ENCODE results near the gene RBCK1. TPM values are rescaled to one million over a fixed set of nuclear protein-coding genes. Genes with fewer than 3 reads are reported as not detected.

Gene RBCK1
- total RNA-seq = 10 to 100 TPM; 63.6 to 85.3 (median 78.5) TPM

DNA sequence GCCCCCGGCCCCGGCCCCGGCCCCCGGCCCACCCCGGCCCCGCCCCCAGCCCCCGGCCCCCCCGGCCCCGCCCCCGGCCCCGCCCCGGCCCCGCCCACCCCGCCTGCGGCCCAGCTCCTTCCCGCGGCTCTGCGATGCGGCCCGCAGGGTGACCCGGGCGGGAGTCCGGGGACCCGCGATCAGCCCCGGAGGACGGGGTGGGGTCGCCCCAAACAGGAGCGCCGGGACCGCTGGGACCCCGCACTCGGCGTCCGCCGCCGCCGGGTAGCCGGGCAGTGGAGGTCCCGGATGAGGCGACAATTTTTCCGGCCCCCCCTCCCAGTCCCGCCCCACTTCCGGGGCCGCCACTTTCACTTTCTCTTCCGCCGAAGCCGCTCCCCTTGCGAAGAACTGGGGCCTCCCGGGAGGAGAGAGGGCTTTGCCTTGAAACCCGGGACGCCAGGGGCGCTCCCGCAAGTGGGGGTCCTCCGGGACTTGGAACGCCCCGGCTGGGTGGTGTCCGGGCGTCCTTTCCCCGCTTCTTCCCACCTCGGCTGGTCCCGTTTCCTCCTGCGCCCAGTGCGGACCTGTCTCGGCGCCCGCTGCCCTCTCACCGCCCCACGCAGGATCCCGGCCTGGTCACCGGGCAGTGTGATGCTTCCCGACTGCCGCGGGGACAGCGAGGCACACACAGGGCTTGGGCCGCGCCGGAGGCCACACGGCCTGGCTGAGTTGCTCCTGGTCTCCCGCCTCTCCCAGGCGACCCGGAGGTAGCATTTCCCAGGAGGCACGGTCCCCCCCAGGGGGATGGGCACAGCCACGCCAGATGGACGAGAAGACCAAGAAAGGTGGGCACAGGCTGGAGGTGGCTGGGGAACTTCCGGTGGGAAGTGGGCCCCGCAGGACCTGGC, at the start of gene RBCK1:
RBCK1 (plus strand) TSS at position 347 of the 890 bp plus-strand sequence; CDS start at position 806, 459 bp downstream.
- Histone ChIP-seq H3K27ac (peak within 1 kb of the TSS; percentile 96), H3K27me3 (no peaks in the 10 kb centered on the region), H3K36me3 (peaks cover 3% of the 10 kb centered on the region), H3K9me3 (no peaks in the 10 kb centered on the region), H3K4me3 (peak within 1 kb of the TSS; percentile 98), H3K4me1 (peaks cover 27% of the 10 kb centered on the region)
- 0% methylated on average over 10 of the region's 87 CpGs for WGBS
- peak in 2 of 3 donors; percentile 24 to 59 for TF ChIP-seq POLR2AphosphoS5 (IDR thresholded peaks at IDR 0.05)
- TF ChIP-seq EP300 (IDR thresholded peaks at IDR 0.05) = no peak
- TF ChIP-seq, protein P1, sequence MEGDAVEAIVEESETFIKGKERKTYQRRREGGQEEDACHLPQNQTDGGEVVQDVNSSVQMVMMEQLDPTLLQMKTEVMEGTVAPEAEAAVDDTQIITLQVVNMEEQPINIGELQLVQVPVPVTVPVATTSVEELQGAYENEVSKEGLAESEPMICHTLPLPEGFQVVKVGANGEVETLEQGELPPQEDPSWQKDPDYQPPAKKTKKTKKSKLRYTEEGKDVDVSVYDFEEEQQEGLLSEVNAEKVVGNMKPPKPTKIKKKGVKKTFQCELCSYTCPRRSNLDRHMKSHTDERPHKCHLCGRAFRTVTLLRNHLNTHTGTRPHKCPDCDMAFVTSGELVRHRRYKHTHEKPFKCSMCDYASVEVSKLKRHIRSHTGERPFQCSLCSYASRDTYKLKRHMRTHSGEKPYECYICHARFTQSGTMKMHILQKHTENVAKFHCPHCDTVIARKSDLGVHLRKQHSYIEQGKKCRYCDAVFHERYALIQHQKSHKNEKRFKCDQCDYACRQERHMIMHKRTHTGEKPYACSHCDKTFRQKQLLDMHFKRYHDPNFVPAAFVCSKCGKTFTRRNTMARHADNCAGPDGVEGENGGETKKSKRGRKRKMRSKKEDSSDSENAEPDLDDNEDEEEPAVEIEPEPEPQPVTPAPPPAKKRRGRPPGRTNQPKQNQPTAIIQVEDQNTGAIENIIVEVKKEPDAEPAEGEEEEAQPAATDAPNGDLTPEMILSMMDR (IDR thresholded peaks at IDR 0.05) = no peak
- no peak for TF ChIP-seq POLR2A (IDR thresholded peaks at IDR 0.05)
- peak; percentile 91 to 95 for DNase-seq (ENCODE audit: low spot score in 2 of 2)

GRCh38 chr20:358891-359555, 49.1 kb upstream of the RBCK1 start:
- no peak for DNase-seq (ENCODE audit: low spot score in 2 of 2)
- WGBS = 63% methylated on average over 4 of the region's 4 CpGs
- no peak overlapping the region for H3K27ac ChIP-seq

DNA sequence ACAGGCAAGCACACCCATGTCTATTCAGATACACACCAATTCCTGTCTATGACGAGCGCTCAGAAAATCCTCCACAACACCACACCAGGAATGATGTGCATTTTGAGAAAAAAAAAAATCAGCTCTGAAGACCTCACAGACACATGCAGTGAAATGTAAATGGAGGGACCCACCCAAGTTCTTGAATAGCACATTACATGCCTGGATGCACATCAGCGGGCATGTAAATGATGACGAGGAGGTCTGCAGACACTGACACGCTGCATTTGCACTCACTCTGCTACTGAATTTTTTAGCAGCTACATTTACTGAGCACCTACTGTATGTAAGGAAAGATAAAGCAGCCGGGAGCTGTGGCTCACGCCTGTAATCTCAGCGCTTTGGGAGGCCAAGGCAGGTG, 46.5 kb upstream of the RBCK1 start:
- Histone ChIP-seq H3K36me3 (no peaks in the 10 kb centered on the region), H3K9me3 (no peaks in the 10 kb centered on the region), H3K27ac (no peak overlapping the region), H3K4me3 (no peak overlapping the region), H3K4me1 (peaks cover 53% of the 10 kb centered on the region), H3K27me3 (no peaks in the 10 kb centered on the region)
- whole genome bisulfite sequencing = 77% methylated on average over 8 of the region's 8 CpGs
- TF ChIP-seq, protein P1 (IDR thresholded peaks at IDR 0.05) = no peak
- TF ChIP-seq POLR2A (IDR thresholded peaks at IDR 0.05) (no peak), EP300 (IDR thresholded peaks at IDR 0.05) (no peak), POLR2AphosphoS5 (IDR thresholded peaks at IDR 0.05) (no peak)
- DNase-seq (ENCODE audit: low spot score in 2 of 2) = no peak

More at GRCh38 chr20:358891-359555, 49.1 kb upstream of the RBCK1 start:
- Histone ChIP-seq H3K36me3 (no peaks in the 10 kb centered on the region), H3K27me3 (no peaks in the 10 kb centered on the region), H3K4me1 (peaks cover 32% of the 10 kb centered on the region), H3K9me3 (no peaks in the 10 kb centered on the region), H3K4me3 (no peak overlapping the region)
- TF ChIP-seq, protein P1 (IDR thresholded peaks at IDR 0.05) = no peak
- TF ChIP-seq EP300 (IDR thresholded peaks at IDR 0.05) = no peak
- no peak for TF ChIP-seq POLR2A (IDR thresholded peaks at IDR 0.05)
- no peak for TF ChIP-seq POLR2AphosphoS5 (IDR thresholded peaks at IDR 0.05)

DNA sequence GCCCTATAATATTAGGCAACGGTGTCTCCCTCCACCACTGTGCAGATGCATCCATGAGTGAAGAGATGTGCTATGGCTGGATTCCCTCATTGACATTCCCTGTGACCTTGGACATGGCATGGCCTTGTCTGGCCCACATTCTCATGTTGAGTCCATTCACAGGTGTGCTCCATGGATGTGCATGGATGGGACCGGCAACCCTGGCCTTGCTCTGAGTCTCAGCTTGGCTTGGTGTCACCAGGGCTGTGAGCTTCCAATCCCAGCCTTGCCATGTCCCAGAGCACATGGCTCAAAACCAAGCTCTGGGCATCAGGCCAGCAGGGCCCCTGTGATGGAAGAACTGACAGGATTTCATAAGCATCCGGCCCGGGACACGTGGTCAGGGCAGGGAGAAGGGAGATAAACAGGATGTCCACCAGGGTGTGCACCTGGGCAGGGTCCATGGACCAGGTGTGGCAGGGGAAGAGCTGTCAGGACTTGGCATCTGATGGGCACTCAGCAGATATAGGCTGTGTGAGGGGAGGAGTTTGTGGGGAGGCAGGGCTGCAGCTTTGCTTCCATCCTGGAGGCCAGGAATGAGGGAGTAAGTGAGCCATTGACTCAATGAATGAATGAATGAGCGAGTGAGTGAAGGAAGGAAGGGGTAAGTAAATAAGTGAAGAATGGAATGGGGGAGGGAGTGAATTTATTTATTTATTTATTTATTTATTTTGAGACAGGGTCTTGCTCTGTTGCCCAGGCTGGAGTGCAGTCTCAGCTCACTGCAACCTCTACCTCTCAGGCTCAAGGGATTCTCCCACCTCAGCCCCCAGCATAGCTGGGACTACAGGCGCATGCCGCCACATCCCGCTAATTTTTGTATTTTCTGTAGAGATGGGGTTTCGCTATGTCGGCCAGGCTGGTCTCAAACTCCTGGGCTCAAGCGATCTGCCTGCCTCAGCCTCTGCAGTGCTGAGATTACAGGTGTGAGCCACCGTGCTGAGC, 45.5 kb upstream of the RBCK1 start:
- no peaks in the 10 kb centered on the region for H3K36me3 ChIP-seq
- H3K4me3 ChIP-seq = no peak overlapping the region
- 56% methylated on average over 13 of the region's 13 CpGs for WGBS
- H3K27me3 ChIP-seq = no peaks in the 10 kb centered on the region
- H3K4me1 ChIP-seq = peaks cover 55% of the 10 kb centered on the region
- H3K27ac ChIP-seq = peak overlapping the region; percentile 59
- DNase-seq (ENCODE audit: low spot score in 2 of 2) = peak in 1 of 2 donors; percentile 91
- TF ChIP-seq, protein P1 (IDR thresholded peaks at IDR 0.05) = peak; percentile 22 to 35
- TF ChIP-seq EP300 (IDR thresholded peaks at IDR 0.05) (no peak), POLR2AphosphoS5 (IDR thresholded peaks at IDR 0.05) (peak in 1 of 3 donors; percentile 57)
- no peaks in the 10 kb centered on the region for H3K9me3 ChIP-seq
